NCI-H2196 treated with DMSO at 0.1 percent for 48 hours (cell line): ENCODE measurements around the gene GRIA4.
"Not testable (repeated sequence)": the region's sequence is repeated elsewhere in the genome, so short reads cannot be mapped to it uniquely, and the experiment has no call there.

Experiments used
- DNase-seq: peaks from one replicate; lab custom pipeline; 2025; ENCODE audit not compliant: unreplicated experiment; lab: John Stamatoyannopoulos, UW

GRIA4 gene

GRCh38 chr11:105856954-105857353 lies 247.1 kb downstream of the GRIA4 start:
- DNase-seq: no peak

- DNase-seq: no peak
Measured at GRCh38 chr11:105857728-105858127, 247.9 kb downstream of the GRIA4 start.

GRCh38 chr11:105858841-105859240 lies 249.0 kb downstream of the GRIA4 start:
- DNase-seq: no peak

- no peak for DNase-seq
Measured at GRCh38 chr11:105860105-105860504, 250.2 kb downstream of the GRIA4 start.

GRCh38 chr11:105861225-105861624 lies 251.4 kb downstream of the GRIA4 start:
- DNase-seq: no peak

GRCh38 chr11:105862736-105863367 lies 253.0 kb downstream of the GRIA4 start:
- peak; percentile 11 for DNase-seq

- no peak for DNase-seq
Measured at GRCh38 chr11:105863523-105863922, 253.7 kb downstream of the GRIA4 start.

- DNase-seq: no peak
Measured at GRCh38 chr11:105867742-105868141, 257.9 kb downstream of the GRIA4 start.

- DNase-seq: no peak
Measured at GRCh38 chr11:105868762-105869285, 259.0 kb downstream of the GRIA4 start.

GRCh38 chr11:105870516-105871113 lies 260.7 kb downstream of the GRIA4 start:
- no peak for DNase-seq

- no peak for DNase-seq
Measured at GRCh38 chr11:105878510-105878909, 268.6 kb downstream of the GRIA4 start.

GRCh38 chr11:105878927-105879326 lies 269.1 kb downstream of the GRIA4 start:
- not testable (repeated sequence) for DNase-seq

GRCh38 chr11:105881027-105881426 lies 271.2 kb downstream of the GRIA4 start:
- no peak for DNase-seq

GRCh38 chr11:105884436-105884835 lies 274.6 kb downstream of the GRIA4 start:
- DNase-seq: no peak

- DNase-seq: no peak
Measured at GRCh38 chr11:105891685-105892084, 281.8 kb downstream of the GRIA4 start.

- DNase-seq: no peak
Measured at GRCh38 chr11:105897161-105897560, 287.3 kb downstream of the GRIA4 start.

GRCh38 chr11:105899772-105900171 lies 289.9 kb downstream of the GRIA4 start:
- DNase-seq: no peak

GRCh38 chr11:105900515-105901035 lies 290.7 kb downstream of the GRIA4 start:
- DNase-seq: no peak

GRCh38 chr11:105903113-105903512 lies 293.2 kb downstream of the GRIA4 start:
- DNase-seq: no peak

GRCh38 chr11:105906517-105906916 lies 296.6 kb downstream of the GRIA4 start:
- no peak for DNase-seq

- no peak for DNase-seq
Measured at GRCh38 chr11:105907319-105907718, 297.4 kb downstream of the GRIA4 start.

GRCh38 chr11:105910095-105910715 lies 300.3 kb downstream of the GRIA4 start:
- DNase-seq: no peak
